Posterior vena cava (tissue), 2 donors: ENCODE measurements around the gene MAP2K6. TPM values are rescaled to one million over a fixed set of nuclear protein-coding genes. Genes with fewer than 3 reads are reported as not detected.

ENCODE experiments used
- DNase-seq: peaks from one replicate; pipeline ENCODE4 v3.0.0-alpha.2; 2020; ENCODE audit warnings: low spot score
- intact Hi-C, 2 donors: fragments of 100-400 bp; cut with DNase I; formaldehyde crosslinking; loops; one replicate each; pipeline versions ENCODE4 v1.14.1 to v1.14.2; 2022 to 2023
- total RNA-seq, 2 donors: library from RNA; stranded (reverse); fragmentation: NEBNext Ultra II Directional; extraction: Animal tissue kit (Norgen Biotek cat#: 25700); gene quantifications; one replicate each; pipeline ENCODE4 v1.2.1, GENCODE V29; 2021
- donor health status: DM: yes; HTN: yes; CAD: no.
- donor health status: DM: yes; HTN: yes; CAD: no.

Gene MAP2K6
- total RNA-seq, 2 donors from 2014 or later = 2.2 to 7.7 TPM

GRCh38 chr17:69424287-69425041 lies 10.0 kb downstream of the MAP2K6 start:
- intact Hi-C loops = no loop called here
- no peak for DNase-seq

GRCh38 chr17:69425978-69426377 lies 11.5 kb downstream of the MAP2K6 start:
- intact Hi-C loops = no loop called here
- DNase-seq = no peak

- intact Hi-C loops = no loop called here
- DNase-seq = no peak
Observed at GRCh38 chr17:69427486-69428197, 13.1 kb downstream of the MAP2K6 start.

GRCh38 chr17:69428252-69428980 lies 13.9 kb downstream of the MAP2K6 start:
- intact Hi-C loops = no loop called here
- DNase-seq = no peak

- intact Hi-C loops = no loop called here
- no peak for DNase-seq
Observed at GRCh38 chr17:69430488-69430887, 16.0 kb downstream of the MAP2K6 start.

GRCh38 chr17:69431835-69432234 lies 17.3 kb downstream of the MAP2K6 start:
- intact Hi-C loops = no loop called here
- DNase-seq = no peak

- DNase-seq = no peak
- intact Hi-C loops = no loop called here
Observed at GRCh38 chr17:69433093-69433492, 18.6 kb downstream of the MAP2K6 start.

GRCh38 chr17:69434164-69434579 lies 19.7 kb downstream of the MAP2K6 start:
- intact Hi-C loops = no loop called here
- no peak for DNase-seq

- DNase-seq = no peak
- intact Hi-C loops = no loop called here
Observed at GRCh38 chr17:69435971-69436696, 21.6 kb downstream of the MAP2K6 start.

- no peak for DNase-seq
- intact Hi-C loops = no loop called here
Observed at GRCh38 chr17:69437475-69437874, 23.0 kb downstream of the MAP2K6 start.

- DNase-seq = no peak
- intact Hi-C loops = no loop called here
Observed at GRCh38 chr17:69438776-69439175, 24.3 kb downstream of the MAP2K6 start.

GRCh38 chr17:69441179-69441578 lies 26.7 kb downstream of the MAP2K6 start:
- intact Hi-C loops = no loop called here

GRCh38 chr17:69443138-69443537 lies 28.6 kb downstream of the MAP2K6 start:
- intact Hi-C loops = no loop called here
- no peak for DNase-seq

More at GRCh38 chr17:69441179-69441578, 26.7 kb downstream of the MAP2K6 start:
- no peak for DNase-seq

GRCh38 chr17:69444023-69444422 lies 29.5 kb downstream of the MAP2K6 start:
- no peak for DNase-seq
- intact Hi-C loops = no loop called here

GRCh38 chr17:69445132-69445531 lies 30.6 kb downstream of the MAP2K6 start:
- intact Hi-C loops = no loop called here
- no peak for DNase-seq

- intact Hi-C loops = no loop called here
- no peak for DNase-seq
Observed at GRCh38 chr17:69447726-69448125, 33.2 kb downstream of the MAP2K6 start.

- intact Hi-C loops = no loop called here
- no peak for DNase-seq
Observed at GRCh38 chr17:69448431-69449102, 34.1 kb downstream of the MAP2K6 start.

- intact Hi-C loops = no loop called here
- DNase-seq = no peak
Observed at GRCh38 chr17:69450131-69450530, 35.6 kb downstream of the MAP2K6 start.

- DNase-seq = no peak
- intact Hi-C loops = no loop called here
Observed at GRCh38 chr17:69450918-69451317, 36.4 kb downstream of the MAP2K6 start.
